ENCODE data around the gene PDX1.
"Not testable (repeated sequence)": the region's sequence is repeated elsewhere in the genome, so short reads cannot be mapped to it uniquely, and the experiment has no call there.

Gene PDX1

DNA sequence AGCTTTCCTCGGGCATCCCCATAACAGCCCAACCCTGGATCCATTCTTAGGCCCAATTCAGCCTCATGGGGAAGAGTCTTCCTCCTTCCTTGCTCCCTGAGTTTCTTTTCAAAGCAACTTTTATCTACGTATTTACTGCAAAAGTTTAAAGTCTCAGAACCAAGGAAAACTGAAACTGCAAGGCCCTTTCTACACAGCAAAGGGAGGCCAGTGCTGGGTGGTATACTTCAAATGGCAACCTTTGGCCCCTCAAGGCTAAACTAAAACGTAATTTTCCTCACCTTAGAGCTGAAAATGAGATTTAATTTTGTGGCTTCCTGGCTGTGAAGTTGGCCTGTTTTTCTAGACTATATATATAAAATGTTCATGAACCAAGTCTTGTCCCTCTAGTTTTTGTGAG, 43.7 kb downstream of the PDX1 start:
- Histone ChIP-seq H2BK5ac (ENCODE audit: low read depth, low read length, poor library complexity) (no peak overlapping the region), H2AFZ (ENCODE audit: insufficient read depth, low read length, poor library complexity) (no peak overlapping the region), H3K4me1 (ENCODE audit: control insufficient read depth in 1 of 2, insufficient read depth in 2 of 2, low read length in 2 of 2) (peaks cover 43 to 46% of the 10 kb centered on the region in 2 experiments), H3K36me3 (ENCODE audit: control insufficient read depth in 1 of 2, insufficient read depth in 2 of 2, low read length in 2 of 2) (peaks cover 0 to 2% of the 10 kb centered on the region in 2 experiments), H3K23ac (ENCODE audit: low read length) (no peak overlapping the region), H2BK120ac (ENCODE audit: insufficient read depth, low read length, poor library complexity) (no peak overlapping the region), H3K4me2 (ENCODE audit: low read length) (no peak overlapping the region), H3K79me2 (ENCODE audit: control insufficient read depth, insufficient read depth, low read length, poor library complexity) (no peaks in the 10 kb centered on the region), H3K9ac (ENCODE audit: low read length) (no peak overlapping the region), H3K9me3 (ENCODE audit: insufficient read depth, low read depth, low read length) (no peaks in the 10 kb centered on the region), H3K4me3 (ENCODE audit: low read depth, low read length) (no peak overlapping the region), H3K18ac (ENCODE audit: low read length) (no peak overlapping the region), H3K14ac (ENCODE audit: low read length) (no peak overlapping the region), H2BK12ac (ENCODE audit: low read length) (no peak overlapping the region), H3K27me3 (ENCODE audit: insufficient read depth, low read length) (peaks cover 36% of the 10 kb centered on the region), H3K27ac (ENCODE audit: low read depth, low read length) (no peak overlapping the region), H3K4ac (ENCODE audit: low read depth, low read length) (no peak overlapping the region), H2AK5ac (ENCODE audit: low read length) (no peak overlapping the region), H3K79me1 (ENCODE audit: low read length) (peaks cover 5% of the 10 kb centered on the region), H4K91ac (ENCODE audit: low read depth, low read length) (no peak overlapping the region), H4K12ac (ENCODE audit: low read depth, low read length) (no peak overlapping the region), H4K8ac (ENCODE audit: low read depth, low read length) (no peak overlapping the region)
- WGBS (ENCODE audit: extremely low coverage, insufficient coverage, insufficient read length), result no CpG with 5 or more reads among the region's 3 CpGs
- no peak for DNase-seq

DNA sequence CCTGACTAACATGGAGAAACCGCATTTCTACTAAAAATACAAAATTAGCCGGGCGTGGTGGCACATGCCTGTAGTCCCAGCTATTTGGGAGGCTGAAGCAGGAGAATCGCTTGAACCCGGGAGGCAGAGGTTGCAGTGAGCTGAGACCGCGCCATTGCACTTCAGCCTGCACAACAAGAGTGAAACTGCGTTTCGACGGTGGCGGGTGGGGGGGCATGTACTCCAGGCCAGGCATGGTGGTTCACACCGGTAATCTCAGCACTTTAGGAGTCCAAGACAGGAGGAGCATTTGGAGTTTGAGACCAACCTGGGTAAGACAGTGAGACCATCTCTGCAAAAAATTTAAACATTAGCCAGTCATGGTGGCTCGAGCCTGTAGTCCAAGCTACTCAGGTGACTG, 44.4 kb downstream of the PDX1 start:
- H3K27ac ChIP-seq (ENCODE audit: low read depth, low read length), result not testable (repeated sequence)

DNA sequence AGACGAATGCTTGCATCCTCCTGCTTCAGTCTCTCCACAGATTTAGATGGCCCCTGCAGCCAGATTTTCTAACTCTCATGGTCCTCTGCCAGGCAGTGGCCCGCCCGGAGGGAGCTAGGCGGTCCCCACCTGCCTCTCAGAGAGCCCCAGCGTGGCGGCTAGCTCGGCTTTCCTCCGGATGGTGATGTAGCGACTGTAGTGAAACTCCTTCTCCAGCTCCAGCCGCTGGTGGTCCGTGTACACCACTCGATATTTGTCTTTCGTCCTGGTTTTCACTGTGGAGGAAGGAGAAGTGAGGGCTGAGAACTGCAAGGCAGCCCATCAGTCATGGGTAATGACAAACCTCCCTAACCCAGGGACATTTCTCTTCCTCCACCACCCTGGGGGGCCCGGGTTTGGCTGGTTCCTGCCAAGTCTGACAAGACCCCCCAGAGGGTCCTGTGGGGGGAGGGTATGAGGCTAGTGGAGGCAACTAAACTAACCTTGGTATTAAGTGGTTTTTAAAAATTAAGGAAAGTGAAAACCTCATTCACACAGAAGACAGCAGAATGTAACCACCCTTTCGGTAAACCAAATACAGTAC, 45.0 kb downstream of the PDX1 start:
- H3K4ac ChIP-seq (ENCODE audit: low read depth, low read length), result no peak overlapping the region
- no peak overlapping the region for H3K18ac ChIP-seq (ENCODE audit: low read length)
- H2AFZ ChIP-seq (ENCODE audit: insufficient read depth, low read length, poor library complexity), result no peak overlapping the region
- H3K79me1 ChIP-seq (ENCODE audit: low read length), result peaks cover 6% of the 10 kb centered on the region
- no peaks in the 10 kb centered on the region for H3K79me2 ChIP-seq (ENCODE audit: control insufficient read depth, insufficient read depth, low read length, poor library complexity)
- H3K23ac ChIP-seq (ENCODE audit: low read length), result no peak overlapping the region
- no peak for DNase-seq
- H3K27ac ChIP-seq (ENCODE audit: low read depth, low read length), result no peak overlapping the region
- H3K9me3 ChIP-seq (ENCODE audit: insufficient read depth, low read depth, low read length), result peaks cover 3% of the 10 kb centered on the region
- no peak overlapping the region for H3K4me2 ChIP-seq (ENCODE audit: low read length)
- H3K9ac ChIP-seq (ENCODE audit: low read length), result no peak overlapping the region
- no peak overlapping the region for H4K12ac ChIP-seq (ENCODE audit: low read depth, low read length)
- WGBS (ENCODE audit: extremely low coverage, insufficient coverage, insufficient read length), result no CpG with 5 or more reads among the region's 15 CpGs
- H2AK5ac ChIP-seq (ENCODE audit: low read length), result no peak overlapping the region
- H2BK120ac ChIP-seq (ENCODE audit: insufficient read depth, low read length, poor library complexity), result no peak overlapping the region
- H3K14ac ChIP-seq (ENCODE audit: low read length), result no peak overlapping the region
- H4K91ac ChIP-seq (ENCODE audit: low read depth, low read length), result no peak overlapping the region
- H3K27me3 ChIP-seq (ENCODE audit: insufficient read depth, low read length), result peaks cover 41% of the 10 kb centered on the region
- H3K36me3 ChIP-seq (ENCODE audit: control insufficient read depth in 1 of 2, insufficient read depth in 2 of 2, low read length in 2 of 2), result peaks cover 0 to 2% of the 10 kb centered on the region in 2 experiments
- H3K4me3 ChIP-seq (ENCODE audit: low read depth, low read length), result no peak overlapping the region
- no peak overlapping the region for H4K8ac ChIP-seq (ENCODE audit: low read depth, low read length)
- H2BK5ac ChIP-seq (ENCODE audit: low read depth, low read length, poor library complexity), result no peak overlapping the region
- H3K4me1 ChIP-seq (ENCODE audit: control insufficient read depth in 1 of 2, insufficient read depth in 2 of 2, low read length in 2 of 2), result peaks cover 48 to 50% of the 10 kb centered on the region in 2 experiments
- no peak overlapping the region for H2BK12ac ChIP-seq (ENCODE audit: low read length)

More for the DNA sequence above, 44.4 kb downstream of the PDX1 start:
- not testable (repeated sequence) for H2AFZ ChIP-seq (ENCODE audit: insufficient read depth, low read length, poor library complexity); H3K36me3 ChIP-seq (ENCODE audit: control insufficient read depth in 1 of 2, insufficient read depth in 2 of 2, low read length in 2 of 2); H2BK12ac ChIP-seq (ENCODE audit: low read length); H3K14ac ChIP-seq (ENCODE audit: low read length); H3K23ac ChIP-seq (ENCODE audit: low read length); H3K79me1 ChIP-seq (ENCODE audit: low read length); H4K12ac ChIP-seq (ENCODE audit: low read depth, low read length); H3K9ac ChIP-seq (ENCODE audit: low read length); H3K4me3 ChIP-seq (ENCODE audit: low read depth, low read length); H3K9me3 ChIP-seq (ENCODE audit: insufficient read depth, low read depth, low read length); H3K4me2 ChIP-seq (ENCODE audit: low read length); H4K8ac ChIP-seq (ENCODE audit: low read depth, low read length); H4K91ac ChIP-seq (ENCODE audit: low read depth, low read length); H3K79me2 ChIP-seq (ENCODE audit: control insufficient read depth, insufficient read depth, low read length, poor library complexity); H2AK5ac ChIP-seq (ENCODE audit: low read length); DNase-seq; H2BK5ac ChIP-seq (ENCODE audit: low read depth, low read length, poor library complexity); H3K18ac ChIP-seq (ENCODE audit: low read length); H3K4ac ChIP-seq (ENCODE audit: low read depth, low read length); H2BK120ac ChIP-seq (ENCODE audit: insufficient read depth, low read length, poor library complexity)
- Histone ChIP-seq H3K27me3 (ENCODE audit: insufficient read depth, low read length) (peaks cover 39% of the 10 kb centered on the region), H3K4me1 (ENCODE audit: control insufficient read depth in 1 of 2, insufficient read depth in 2 of 2, low read length in 2 of 2) (peaks cover 48 to 50% of the 10 kb centered on the region in 2 experiments)
- WGBS (ENCODE audit: extremely low coverage, insufficient coverage, insufficient read length), result no CpG with 5 or more reads among the region's 13 CpGs

DNA sequence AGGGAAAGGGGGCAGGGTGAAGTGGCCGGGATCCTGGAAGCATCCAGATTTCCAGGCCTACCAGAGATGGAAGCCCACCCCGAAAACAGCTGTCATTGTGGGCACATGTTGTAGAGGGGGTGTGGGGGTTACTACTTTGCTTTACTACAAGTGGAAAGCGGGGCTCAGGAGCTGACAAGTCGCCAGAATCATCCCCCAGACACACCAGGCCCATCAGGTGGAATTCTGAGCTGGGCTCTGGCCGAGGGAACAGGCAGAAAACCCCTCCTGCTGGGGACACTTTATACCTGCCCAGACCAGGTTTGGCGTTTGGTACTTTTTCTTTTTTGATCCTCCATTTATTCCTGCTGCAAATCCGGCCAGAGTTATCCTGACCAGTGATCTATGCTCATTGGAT, 45.5 kb downstream of the PDX1 start:
- no peak for DNase-seq
- peaks cover 3% of the 10 kb centered on the region for H3K9me3 ChIP-seq (ENCODE audit: insufficient read depth, low read depth, low read length)
- H4K12ac ChIP-seq (ENCODE audit: low read depth, low read length), result no peak overlapping the region
- H3K18ac ChIP-seq (ENCODE audit: low read length), result no peak overlapping the region
- no peak overlapping the region for H4K8ac ChIP-seq (ENCODE audit: low read depth, low read length)
- H2BK5ac ChIP-seq (ENCODE audit: low read depth, low read length, poor library complexity), result no peak overlapping the region
- H2BK12ac ChIP-seq (ENCODE audit: low read length), result no peak overlapping the region
- peaks cover 42% of the 10 kb centered on the region for H3K27me3 ChIP-seq (ENCODE audit: insufficient read depth, low read length)
- no peak overlapping the region for H4K91ac ChIP-seq (ENCODE audit: low read depth, low read length)
- peaks cover 0 to 2% of the 10 kb centered on the region in 2 experiments for H3K36me3 ChIP-seq (ENCODE audit: control insufficient read depth in 1 of 2, insufficient read depth in 2 of 2, low read length in 2 of 2)
- H3K14ac ChIP-seq (ENCODE audit: low read length), result no peak overlapping the region
- no peak overlapping the region for H3K9ac ChIP-seq (ENCODE audit: low read length)
- no CpG with 5 or more reads among the region's 7 CpGs for WGBS (ENCODE audit: extremely low coverage, insufficient coverage, insufficient read length)
- H3K4me3 ChIP-seq (ENCODE audit: low read depth, low read length), result no peak overlapping the region
- peaks cover 6% of the 10 kb centered on the region for H3K79me1 ChIP-seq (ENCODE audit: low read length)
- peaks cover 48 to 52% of the 10 kb centered on the region in 2 experiments for H3K4me1 ChIP-seq (ENCODE audit: control insufficient read depth in 1 of 2, insufficient read depth in 2 of 2, low read length in 2 of 2)
- no peak overlapping the region for H3K4ac ChIP-seq (ENCODE audit: low read depth, low read length)
- no peak overlapping the region for H2BK120ac ChIP-seq (ENCODE audit: insufficient read depth, low read length, poor library complexity)
- H2AFZ ChIP-seq (ENCODE audit: insufficient read depth, low read length, poor library complexity), result no peak overlapping the region
- H3K27ac ChIP-seq (ENCODE audit: low read depth, low read length), result no peak overlapping the region
- no peak overlapping the region for H3K4me2 ChIP-seq (ENCODE audit: low read length)
- no peak overlapping the region for H2AK5ac ChIP-seq (ENCODE audit: low read length)
- no peak overlapping the region for H3K23ac ChIP-seq (ENCODE audit: low read length)
- no peaks in the 10 kb centered on the region for H3K79me2 ChIP-seq (ENCODE audit: control insufficient read depth, insufficient read depth, low read length, poor library complexity)

Measured in trophoblast cell (in vitro differentiated cells and primary cell).